ENCODE data around the gene GNB5. TPM values are rescaled to one million over a fixed set of nuclear protein-coding genes. Genes with fewer than 3 reads are reported as not detected.

The GNB5 gene
- total RNA-seq (2022; extraction: Qiagen RNA extraction; ENCODE audit: low read depth) = 38.8 to 56.6 TPM (median 50.0 TPM) in 5 replicates

DNA sequence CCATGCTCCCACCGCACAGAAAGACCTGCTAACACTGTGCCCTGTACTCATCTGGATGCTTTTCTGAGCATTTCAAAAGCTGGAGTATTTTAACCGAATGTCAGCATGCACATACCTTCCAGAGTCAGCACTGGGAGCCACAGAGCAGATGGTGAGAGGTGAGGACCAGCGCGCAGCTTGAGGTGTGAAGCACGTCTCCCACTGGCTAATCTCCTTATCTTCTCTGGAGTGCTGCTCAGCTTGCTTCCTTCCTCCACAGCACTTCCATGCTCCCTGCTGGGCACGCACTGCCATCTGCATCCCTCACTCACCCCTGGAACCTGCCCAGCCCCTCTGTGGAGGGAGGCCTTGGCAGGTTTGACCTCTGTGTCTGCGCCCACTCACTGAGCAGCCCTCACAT lies at the start of gene GNB5:
Gene GNB5, minus strand, starts transcription at position 186 of the 400 bp plus-strand sequence. CDS start 6,716 bp downstream, outside the sequence.

Other genes with a start within 250 kb of the GNB5 start
- 46.8 to 79.0 TPM (median 52.0 TPM) in 5 replicates for gene LEO1, start 219.6 kb downstream of the GNB5 start, total RNA-seq (2022; extraction: Qiagen RNA extraction; ENCODE audit: low read depth)
- gene MAPK6, start 172.2 kb downstream of the GNB5 start, total RNA-seq (2022; extraction: Qiagen RNA extraction; ENCODE audit: low read depth) = 32.2 to 63.5 TPM (median 48.8 TPM) in 5 replicates
- 0.15 TPM in 1 of 5 replicates, not detected in the others for gene BCL2L10, start 78.6 kb downstream of the GNB5 start, total RNA-seq (2022; extraction: Qiagen RNA extraction; ENCODE audit: low read depth)
- 4.6 to 8.1 TPM (median 6.1 TPM) in 5 replicates for gene MYO5C, start 104.4 kb upstream of the GNB5 start, total RNA-seq (2022; extraction: Qiagen RNA extraction; ENCODE audit: low read depth)